Thyroid gland (tissue), 4 donors: ENCODE results near the gene CCDC107. TPM values are rescaled to one million over a fixed set of nuclear protein-coding genes. Genes with fewer than 3 reads are reported as not detected.

ENCODE experiments used
- DNase-seq, 2 donors: peaks; one replicate each; pipeline ENCODE4 v3.0.0-alpha.2; 2019
- H3K27ac ChIP-seq, 3 donors: fragments of 200-600 bp; sonication (generic); 1 replicate in 2 of 3; 2 replicates in 1 of 3; pipeline ENCODE4 v1.5.1; 2016 to 2019; ENCODE audit warnings: mild to moderate bottlenecking in 1 of 3, moderate library complexity in 1 of 3
- H3K27me3 ChIP-seq: fragments of 200-600 bp; sonication (generic); one replicate; pipeline ENCODE4 v1.5.1; 2019
- H3K36me3 ChIP-seq, 2 donors: fragments of 200-600 bp; sonication (generic); one replicate each; pipeline ENCODE4 v1.5.1; 2016 to 2019
- H3K4me1 ChIP-seq, 2 donors: fragments of 200-600 bp; sonication (generic); one replicate each; pipeline ENCODE4 v1.5.1; 2017 to 2019
- H3K4me3 ChIP-seq, 3 donors: fragments of 200-600 bp; sonication (generic); replicated peaks in 1 of 3; 1 replicate in 2 of 3; 2 replicates in 1 of 3; pipeline ENCODE4 v1.5.1; 2016; ENCODE audit warnings: mild to moderate bottlenecking in 1 of 3
- H3K9me3 ChIP-seq: fragments of 200-600 bp; sonication (generic); one replicate; pipeline ENCODE4 v1.5.1; 2017
- POLR2A ChIP-seq, 2 donors: fragments of 450-650 bp; IDR thresholded peaks; one replicate each; pipeline ENCODE4 v1.6.1; 2017; ENCODE audit warnings: antibody characterized with exemption in 2 of 2, mild to moderate bottlenecking in 2 of 2, moderate library complexity in 1 of 2
- WGBS, 2 donors: methylation state at CpG; one replicate each; pipeline ENCODE4 v1.1.5; 2017; 5-methylcytosine and 5-hydroxymethylcytosine counted together
- intact Hi-C: fragments of 100-400 bp; cut with DNase I; formaldehyde crosslinking; loops from one replicate; pipeline ENCODE4 v1.15.1; 2023
- total RNA-seq, 4 donors: library from RNA; depleted of rRNA; stranded (reverse); fragments of >200 nt; gene quantifications; one replicate each; pipeline ENCODE4 v1.2.3, GENCODE V29; 2016
- TF ChIP-seq, protein P1 (sequence below), 6 experiments: fragments of 200-600 bp in 3 of 6; fragments of 450-650 bp in 3 of 6; sonication (generic) in 3 of 6; IDR thresholded peaks; one replicate each; pipeline ENCODE4 v1.5.1; 2016 to 2019; ENCODE audit warnings: antibody characterized with exemption in 6 of 6, mild to moderate bottlenecking in 2 of 6, inconsistent platforms in 1 of 6, moderate library complexity in 1 of 6

Gene CCDC107
- total RNA-seq, 4 donors from 2014 or later: 21.0 to 40.9 (median 27.9) TPM

DNA sequence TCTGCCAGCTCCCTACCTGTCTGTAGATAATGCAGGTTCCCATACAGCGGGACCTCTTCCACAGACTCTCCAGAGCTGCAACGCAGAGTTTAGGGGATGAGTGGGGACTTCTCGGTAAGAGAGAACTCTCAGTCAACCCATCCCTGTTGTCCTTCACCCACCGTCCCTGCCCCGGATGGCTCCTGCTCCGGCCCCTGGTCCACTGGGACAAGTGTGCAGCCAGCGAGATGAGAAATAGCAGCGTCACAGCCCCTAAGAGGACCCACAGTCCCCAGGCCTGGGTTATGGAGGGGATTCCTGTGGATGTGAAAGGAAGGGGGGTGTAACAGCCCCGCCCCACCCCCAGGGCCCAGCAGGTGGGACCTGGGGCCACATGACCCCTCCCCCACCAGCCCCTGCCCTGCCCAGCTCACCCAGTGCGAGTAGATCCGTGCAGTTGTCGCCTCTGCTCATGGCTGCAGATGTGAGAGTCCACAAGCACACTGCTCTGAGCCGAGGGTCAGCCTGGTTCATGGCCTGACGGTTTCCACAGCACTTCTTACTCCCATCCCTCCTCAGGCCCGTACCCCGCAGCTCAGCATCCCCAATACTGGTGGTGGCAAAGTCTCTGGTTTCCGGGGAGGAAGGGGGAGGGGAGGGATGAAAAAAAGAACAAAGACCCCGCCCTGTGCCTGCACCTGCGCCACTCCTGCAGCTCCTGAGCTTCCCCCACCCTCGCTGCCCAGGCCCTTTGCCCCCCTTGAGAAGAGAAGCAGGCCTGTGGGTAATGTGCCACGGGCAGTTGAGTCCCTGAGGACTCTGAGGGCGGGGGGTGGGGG is 7.5 kb upstream of the CCDC107 start, which contains the start of gene SIT1:
Gene SIT1, minus strand, starts transcription at position 591 of the 818 bp plus-strand sequence. Its CDS starts 78 bp downstream, at position 513.
- Histone ChIP-seq H3K4me1 (peaks cover 5 to 9% of the 10 kb centered on the region in 2 donors), H3K27me3 (no peaks in the 10 kb centered on the region), H3K36me3 (no peaks in the 10 kb centered on the region), H3K27ac (peak within 1 kb of the TSS in 1 of 3 donors; percentile 18), H3K9me3 (no peaks in the 10 kb centered on the region), H3K4me3 (no peak within 1 kb of the TSS)
- DNase-seq: no peak
- TF ChIP-seq, protein P1, sequence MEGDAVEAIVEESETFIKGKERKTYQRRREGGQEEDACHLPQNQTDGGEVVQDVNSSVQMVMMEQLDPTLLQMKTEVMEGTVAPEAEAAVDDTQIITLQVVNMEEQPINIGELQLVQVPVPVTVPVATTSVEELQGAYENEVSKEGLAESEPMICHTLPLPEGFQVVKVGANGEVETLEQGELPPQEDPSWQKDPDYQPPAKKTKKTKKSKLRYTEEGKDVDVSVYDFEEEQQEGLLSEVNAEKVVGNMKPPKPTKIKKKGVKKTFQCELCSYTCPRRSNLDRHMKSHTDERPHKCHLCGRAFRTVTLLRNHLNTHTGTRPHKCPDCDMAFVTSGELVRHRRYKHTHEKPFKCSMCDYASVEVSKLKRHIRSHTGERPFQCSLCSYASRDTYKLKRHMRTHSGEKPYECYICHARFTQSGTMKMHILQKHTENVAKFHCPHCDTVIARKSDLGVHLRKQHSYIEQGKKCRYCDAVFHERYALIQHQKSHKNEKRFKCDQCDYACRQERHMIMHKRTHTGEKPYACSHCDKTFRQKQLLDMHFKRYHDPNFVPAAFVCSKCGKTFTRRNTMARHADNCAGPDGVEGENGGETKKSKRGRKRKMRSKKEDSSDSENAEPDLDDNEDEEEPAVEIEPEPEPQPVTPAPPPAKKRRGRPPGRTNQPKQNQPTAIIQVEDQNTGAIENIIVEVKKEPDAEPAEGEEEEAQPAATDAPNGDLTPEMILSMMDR (IDR thresholded peaks at IDR 0.05): no peak
- no peak for TF ChIP-seq POLR2A (IDR thresholded peaks at IDR 0.05)
- WGBS, 2 donors: 53 to 54% methylated on average over 14 to 16 of the region's 22 CpGs
- intact Hi-C loops: loop anchor here (5.0 kb wide), 1 partner anchor 77 kb away; no protein-coding TSS in a partner anchor

- whole genome bisulfite sequencing, 2 donors: 84% methylated on average over 7 of the region's 7 CpGs
- H3K4me3 ChIP-seq: no peak overlapping the region
- no peak overlapping the region for H3K27ac ChIP-seq
- no peaks in the 10 kb centered on the region for H3K36me3 ChIP-seq
- peaks cover 2 to 3% of the 10 kb centered on the region in 2 donors for H3K4me1 ChIP-seq
- intact Hi-C loops: loop anchor here (5.0 kb wide), 1 partner anchor 75 kb away; no protein-coding TSS in a partner anchor
- no peaks in the 10 kb centered on the region for H3K9me3 ChIP-seq
- no peak for DNase-seq
- no peaks in the 10 kb centered on the region for H3K27me3 ChIP-seq
- TF ChIP-seq POLR2A (IDR thresholded peaks at IDR 0.05): no peak
- TF ChIP-seq, protein P1 (IDR thresholded peaks at IDR 0.05): no peak
Observed at GRCh38 chr9:35651956-35652828, 5.9 kb upstream of the CCDC107 start.

DNA sequence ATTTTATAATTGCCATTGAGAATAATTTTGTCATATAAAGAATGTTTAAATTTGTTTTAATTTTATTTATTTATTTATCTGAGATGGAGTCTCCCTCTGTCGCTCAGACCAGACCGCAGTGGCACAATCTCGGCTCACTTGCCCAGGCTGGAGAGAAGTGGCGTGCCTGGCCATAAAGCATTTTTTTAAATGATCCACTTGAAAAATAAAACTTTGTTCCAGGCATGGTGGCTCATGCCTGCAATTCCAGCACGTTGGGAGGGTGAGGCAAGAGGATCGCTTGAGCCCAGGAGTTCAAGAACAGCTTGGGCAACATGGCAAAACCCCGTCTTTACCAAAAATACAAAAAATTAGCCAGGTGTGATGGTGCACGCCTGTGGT is 5.3 kb upstream of the CCDC107 start:
- H3K27ac ChIP-seq: no peak overlapping the region
- H3K27me3 ChIP-seq: no peaks in the 10 kb centered on the region
- no peaks in the 10 kb centered on the region for H3K36me3 ChIP-seq
- WGBS, 2 donors: 93% methylated on average over 8 of the region's 8 CpGs
- no peak overlapping the region for H3K4me3 ChIP-seq
- DNase-seq: no peak
- intact Hi-C loops: loop anchor here (5.0 kb wide), 1 partner anchor 74 kb away; no protein-coding TSS in a partner anchor
- TF ChIP-seq, protein P1 (IDR thresholded peaks at IDR 0.05): no peak
- no peak for TF ChIP-seq POLR2A (IDR thresholded peaks at IDR 0.05)
- H3K9me3 ChIP-seq: no peaks in the 10 kb centered on the region
- no peaks in the 10 kb centered on the region for H3K4me1 ChIP-seq

GRCh38 chr9:35653611-35654010 is 4.5 kb upstream of the CCDC107 start:
- intact Hi-C loops: loop anchor here (5.0 kb wide), 1 partner anchor 74 kb away; no protein-coding TSS in a partner anchor
- Histone ChIP-seq H3K4me1 (no peaks in the 10 kb centered on the region), H3K27ac (no peak overlapping the region), H3K27me3 (no peaks in the 10 kb centered on the region), H3K4me3 (no peak overlapping the region), H3K9me3 (no peaks in the 10 kb centered on the region), H3K36me3 (no peaks in the 10 kb centered on the region)
- 85 to 90% methylated on average over 2 of the region's 2 CpGs for WGBS, 2 donors
- DNase-seq: no peak
- no peak for TF ChIP-seq POLR2A (IDR thresholded peaks at IDR 0.05)
- TF ChIP-seq, protein P1 (IDR thresholded peaks at IDR 0.05): no peak
